NCI-H526 treated with DMSO at 0.1 percent for 48 hours (cell line): ENCODE measurements around the gene KCNQ1.

ENCODE experiments used
- DNase-seq: peaks from one replicate; lab custom pipeline; 2025; lab: John Stamatoyannopoulos, UW

Gene KCNQ1

DNA sequence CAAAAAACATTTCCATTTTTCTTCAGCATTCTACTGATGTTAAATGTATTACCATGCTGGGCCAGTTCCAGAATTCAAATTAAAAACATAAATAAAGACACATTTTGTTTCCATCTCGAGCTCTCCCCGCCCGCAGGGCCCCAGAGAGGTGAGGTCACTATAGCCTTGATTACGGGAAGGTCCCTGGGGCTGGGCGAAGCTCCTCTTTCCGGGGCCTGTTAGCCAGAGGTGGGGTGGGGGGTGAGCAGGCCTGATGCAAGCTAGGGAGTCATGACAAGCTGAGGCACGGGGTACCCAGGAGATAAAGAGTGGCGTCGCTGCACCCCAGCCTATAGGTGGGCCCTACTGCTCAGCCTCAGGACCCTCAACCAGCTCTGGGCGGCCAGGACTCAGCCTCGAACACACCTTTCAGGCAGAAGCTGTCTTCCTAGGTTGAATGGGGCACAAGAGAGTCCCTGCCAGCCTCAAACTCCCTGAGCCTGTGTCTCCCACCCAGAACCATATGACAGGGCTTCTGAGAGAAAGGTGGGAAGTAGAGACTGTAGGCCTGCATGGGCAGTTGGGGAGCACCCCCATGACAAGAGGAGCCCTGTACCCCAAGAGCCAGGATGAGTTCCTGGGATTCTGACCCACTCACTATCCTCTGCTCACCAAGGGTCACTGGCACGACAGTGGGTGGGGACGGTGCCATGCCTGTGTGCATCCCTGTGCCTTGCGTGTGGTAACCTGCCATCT is 220.2 kb downstream of the KCNQ1 start:
- no peak for DNase-seq

DNA sequence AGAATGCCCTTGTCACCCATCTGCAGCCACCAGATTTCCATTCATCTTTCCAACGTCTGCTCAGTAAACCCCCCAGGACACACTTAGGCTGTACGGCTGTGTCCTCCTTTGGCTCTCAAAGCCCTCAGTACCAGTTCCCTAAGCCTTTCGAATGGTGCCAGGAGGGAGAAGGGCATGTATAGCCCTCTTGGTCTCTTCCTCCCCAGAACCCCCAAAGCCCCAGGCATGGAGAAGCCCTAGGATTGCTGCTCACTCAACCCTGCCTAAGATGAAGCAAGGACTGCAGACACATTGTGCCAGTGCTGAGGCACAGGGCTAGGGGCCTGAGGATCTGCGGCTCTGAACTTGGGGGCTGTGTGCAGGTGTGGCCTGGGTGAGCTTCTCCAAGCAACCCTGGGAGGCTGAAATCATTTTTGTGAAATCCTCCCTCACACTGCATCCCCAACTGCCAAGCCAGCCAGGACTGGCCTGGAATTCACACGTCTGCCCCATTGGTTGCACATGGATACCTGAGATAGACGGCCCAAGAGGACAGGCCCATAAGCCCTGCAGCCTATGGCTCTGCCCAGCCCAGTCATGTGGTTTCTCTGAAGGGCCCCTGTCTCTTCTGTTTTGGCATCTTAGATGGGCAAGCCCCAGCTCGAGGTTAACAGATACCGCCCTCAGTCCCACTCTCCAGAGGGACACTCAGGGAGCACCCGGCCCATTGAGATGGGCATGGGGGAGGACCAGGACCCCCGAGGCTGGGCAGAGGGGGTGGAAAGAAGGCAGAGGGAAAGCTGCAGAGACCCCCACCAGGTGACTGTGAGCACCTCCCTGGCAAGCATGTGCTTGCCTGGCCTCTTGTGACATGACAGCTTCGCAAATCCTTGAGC is 221.0 kb downstream of the KCNQ1 start:
- DNase-seq, result no peak

DNA sequence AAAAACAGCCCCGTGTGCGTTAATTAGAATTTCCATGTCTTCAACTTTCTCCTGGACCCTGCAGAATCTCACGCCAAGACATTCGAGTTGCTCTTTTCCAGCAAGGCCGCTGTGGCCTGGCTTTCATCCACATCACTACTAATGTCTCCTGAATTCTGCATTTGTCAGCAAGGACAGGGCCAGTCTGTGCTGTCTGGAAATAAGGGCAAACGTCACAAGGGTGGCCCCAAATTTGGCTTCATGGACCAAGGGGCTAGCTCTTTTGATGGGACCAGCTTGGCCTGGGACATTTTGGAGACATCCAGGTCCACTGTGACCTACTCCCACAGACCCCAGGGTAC is 221.6 kb downstream of the KCNQ1 start:
- DNase-seq, result no peak

DNA sequence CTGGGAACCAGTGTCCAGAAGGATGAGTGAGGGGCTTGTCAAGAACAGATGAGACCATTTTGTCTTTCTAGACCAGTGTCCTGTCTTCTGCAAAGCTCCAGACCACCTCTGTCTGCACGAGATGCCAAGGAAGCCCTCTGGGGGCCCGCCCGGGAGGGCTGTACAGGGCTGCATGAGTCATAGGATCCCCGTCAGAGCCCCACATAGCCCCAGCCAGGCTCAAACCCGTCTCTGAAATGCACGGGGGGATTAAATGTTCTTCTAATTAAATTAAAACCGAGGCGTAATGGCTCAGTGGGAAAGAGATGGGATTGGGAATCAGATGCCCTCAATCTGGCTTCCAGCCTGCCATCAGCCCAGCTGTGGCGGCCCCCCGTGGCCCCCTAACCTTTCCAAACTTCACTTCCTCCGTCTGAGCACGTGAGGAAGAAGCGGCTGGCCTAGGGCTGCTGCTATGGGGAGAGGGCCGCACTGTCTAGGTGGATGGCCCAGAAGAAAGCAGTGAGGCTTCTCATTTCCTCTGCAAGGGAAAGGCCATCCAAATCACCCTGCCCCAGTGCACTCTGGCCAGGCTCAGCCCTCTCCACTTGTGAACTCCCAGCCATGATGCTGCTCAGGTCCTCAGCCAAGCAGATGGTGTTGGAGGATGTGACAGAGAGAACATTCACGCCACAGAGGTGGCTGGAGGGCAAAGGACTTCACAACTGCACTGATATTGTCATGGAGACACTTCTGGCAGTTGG is 222.2 kb downstream of the KCNQ1 start:
- no peak for DNase-seq

DNA sequence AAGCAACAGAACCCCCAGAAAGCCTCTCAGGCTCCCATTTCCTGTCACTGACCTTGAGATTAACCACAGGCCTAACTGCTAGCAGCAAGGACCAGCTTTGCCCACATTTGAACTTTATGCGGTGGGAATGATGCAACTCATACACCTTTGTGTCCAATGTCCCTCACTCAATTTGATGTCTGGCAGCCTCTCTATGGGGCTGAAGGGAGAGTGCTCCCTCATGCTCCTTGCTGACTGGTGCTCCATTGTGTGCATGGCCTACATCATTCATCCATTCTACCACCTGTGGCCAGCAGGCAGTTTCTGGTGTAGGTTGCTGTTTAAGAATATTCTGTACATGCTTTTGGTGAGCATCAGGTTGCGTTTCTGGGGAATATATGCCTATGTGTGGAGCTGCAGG is 223.1 kb downstream of the KCNQ1 start:
- DNase-seq, result no peak

DNA sequence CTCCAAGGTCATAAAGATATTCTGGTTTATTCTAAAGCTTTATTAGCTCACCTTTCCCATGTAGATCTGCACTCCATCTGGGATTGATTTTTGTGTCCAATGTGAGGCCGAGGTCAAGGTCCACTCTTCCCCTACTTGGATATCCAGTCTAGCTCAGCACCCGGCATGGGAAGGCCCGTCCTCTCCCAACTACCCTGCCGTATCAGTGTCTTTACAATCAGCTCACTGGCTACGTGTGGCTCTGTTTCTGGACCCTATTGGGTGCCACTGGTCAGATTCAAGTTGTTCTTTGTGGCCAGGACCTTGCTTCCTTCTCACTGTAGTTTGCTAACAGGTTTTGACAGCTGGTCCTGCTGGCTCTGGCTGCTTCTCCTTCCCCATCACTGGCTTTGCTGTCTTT is 224.1 kb downstream of the KCNQ1 start:
- no peak for DNase-seq

DNA sequence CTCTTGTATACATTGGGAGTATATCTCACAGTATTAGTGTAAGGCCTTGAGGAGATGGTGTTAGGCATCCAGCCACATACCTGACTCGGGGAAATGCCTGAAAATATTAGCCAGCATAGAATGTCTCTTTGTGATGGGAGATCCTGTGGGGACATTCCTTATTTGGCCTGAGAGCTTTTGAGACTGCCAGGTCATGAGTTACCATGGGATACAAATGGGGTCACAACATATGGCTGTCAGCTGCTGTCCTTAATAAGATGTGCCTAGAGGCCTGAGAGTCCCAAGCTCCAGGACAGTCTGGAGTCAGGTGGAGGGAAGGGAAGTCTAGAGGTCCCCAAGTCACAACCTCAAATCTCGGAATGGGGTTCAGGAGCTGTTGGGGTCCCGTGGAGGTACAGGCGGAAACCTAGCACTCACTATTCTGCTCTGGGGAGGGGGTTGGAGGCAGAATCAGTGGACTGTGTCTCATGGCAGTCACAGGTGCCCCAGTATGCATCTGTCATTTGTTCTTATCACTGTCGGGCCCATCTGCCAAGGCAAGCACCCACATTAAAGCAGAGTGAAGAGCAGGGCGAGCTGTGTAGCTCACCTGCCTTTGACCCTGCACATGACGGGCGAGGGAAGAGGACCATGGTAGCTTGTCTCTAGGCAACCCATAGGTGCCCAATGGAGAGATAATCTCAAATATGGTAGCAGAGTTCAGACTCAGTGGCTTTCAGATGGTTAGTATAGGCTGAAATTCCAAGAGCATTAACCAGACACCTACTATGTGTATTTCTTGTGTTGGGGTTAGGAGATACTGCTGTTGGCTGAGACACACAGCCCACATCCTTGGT is 225.0 kb downstream of the KCNQ1 start:
- DNase-seq, result no peak

DNA sequence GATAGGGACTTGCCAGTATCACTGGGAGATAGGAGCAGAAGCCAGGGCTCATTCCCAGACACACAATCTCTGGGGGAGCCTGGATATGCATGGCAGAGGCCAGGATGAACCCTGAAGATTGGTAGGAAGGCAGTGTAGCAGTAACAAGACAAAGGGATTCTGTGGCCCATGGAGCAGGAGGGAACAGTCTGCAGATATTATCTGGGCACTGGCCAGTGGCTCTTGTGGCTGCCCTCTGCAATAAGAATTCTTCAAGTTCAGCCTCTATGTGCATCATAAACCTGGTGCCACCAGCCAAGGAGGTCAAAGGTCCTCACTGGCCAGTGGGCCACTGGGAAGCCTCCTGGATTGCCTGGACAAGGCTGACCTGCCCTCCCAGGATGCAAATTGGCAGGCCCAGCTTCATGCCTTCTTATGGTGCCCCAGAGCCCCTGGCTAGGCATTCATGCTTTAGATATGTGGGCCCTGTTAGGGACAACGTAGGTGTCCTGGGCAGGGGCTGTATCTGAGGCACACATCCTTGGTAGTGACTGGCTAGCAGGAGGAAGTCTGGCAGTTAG is 225.8 kb downstream of the KCNQ1 start:
- no peak for DNase-seq

DNA sequence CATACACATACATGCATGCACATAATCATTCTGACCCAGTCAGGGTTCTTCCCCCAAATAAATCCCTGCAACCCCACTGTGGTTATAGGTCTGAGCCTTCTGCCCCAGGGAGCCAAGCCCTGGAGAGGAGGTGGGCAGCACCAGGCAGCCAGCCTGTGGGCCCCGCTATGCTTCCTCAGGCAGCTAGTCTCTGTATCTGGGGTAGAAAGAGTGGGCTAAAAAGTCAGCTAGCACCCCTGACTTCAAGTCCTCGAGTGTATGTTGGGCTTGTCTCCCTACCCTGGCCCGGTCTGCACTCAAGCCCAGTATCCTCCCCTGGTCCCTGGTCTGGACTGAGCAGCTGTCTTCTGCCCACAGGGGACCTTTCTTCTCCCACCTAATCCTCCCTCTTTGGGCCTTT is 226.9 kb downstream of the KCNQ1 start:
- DNase-seq, result no peak

DNA sequence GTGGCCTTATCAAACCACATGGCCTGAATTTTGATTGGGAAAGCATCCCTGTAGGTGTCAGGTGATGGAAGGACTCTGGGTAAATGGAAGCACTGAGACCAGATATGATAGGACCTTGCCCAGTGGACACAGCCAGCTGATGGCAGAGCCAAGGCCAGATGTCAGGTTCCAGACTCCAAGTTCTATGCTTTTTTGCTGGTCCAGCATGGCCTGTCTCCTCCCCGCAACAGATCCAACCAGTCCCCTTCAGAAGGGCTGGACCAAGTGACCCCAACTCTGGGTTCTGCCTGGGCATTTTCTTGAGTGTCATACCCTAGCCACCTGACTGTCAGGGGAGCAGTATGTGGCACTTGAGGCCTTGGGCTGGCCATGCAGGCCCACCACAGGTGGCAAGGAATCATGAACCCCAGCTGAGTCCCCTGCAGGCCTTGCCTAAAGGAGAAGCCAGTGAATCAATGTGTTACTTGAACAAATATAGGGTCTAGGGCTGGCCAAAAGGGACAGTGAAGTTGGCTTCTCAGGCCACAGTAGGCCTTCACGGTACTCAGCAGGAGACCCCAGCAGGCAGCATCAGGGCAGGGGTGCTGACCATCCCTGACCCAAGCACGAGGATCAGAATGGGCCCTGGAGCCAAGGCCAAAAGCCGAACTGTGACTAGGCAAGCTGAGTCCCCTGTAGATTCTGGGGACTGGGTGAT is 227.9 kb downstream of the KCNQ1 start:
- no peak for DNase-seq

DNA sequence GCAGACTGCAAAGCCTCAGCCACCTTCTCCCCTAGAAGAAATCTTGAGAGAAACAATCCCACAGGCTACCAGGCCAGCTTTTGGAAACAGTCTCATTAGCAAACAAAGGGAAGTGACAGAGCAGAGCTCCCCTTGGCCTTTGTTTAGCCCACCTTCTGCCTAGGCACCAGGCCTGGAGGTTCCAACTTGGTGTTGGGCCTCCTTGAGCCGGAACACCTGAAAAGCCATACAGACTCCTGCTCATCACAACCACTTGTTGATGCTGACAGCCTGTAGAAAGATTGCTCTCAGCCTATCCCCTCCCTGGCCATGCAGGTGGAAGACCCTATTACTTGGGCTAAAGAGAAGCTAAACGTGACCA is 228.4 kb downstream of the KCNQ1 start:
- DNase-seq, result no peak

DNA sequence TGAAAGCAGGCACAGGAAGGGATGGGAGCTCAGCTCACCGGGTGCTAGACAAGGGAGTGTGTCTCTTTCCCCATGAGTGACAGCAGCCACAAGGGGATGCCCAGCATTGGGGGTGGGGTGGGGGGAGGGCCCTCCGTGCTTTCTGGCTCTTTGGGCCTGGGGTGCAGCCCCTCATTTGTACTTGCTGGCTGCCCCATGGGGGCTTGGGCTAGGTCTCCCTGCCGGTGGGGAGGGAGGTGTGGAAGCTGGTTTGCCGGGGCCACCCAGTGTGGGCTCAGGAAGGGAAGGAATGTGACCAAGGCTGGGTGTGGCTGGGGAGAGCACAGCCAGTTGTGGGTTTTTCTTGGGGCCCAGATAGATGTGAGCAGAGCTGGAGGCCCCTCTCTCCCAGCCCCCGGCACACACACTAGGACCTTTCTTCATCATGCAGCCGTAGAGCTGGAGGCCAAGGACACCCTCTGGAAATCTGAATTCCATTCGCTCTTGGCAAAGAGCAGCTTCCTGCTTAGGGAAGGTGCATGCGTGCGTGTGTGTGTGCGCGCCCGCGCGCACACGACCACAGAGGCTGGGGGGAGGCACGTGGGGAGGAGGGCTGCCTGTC is 229.2 kb downstream of the KCNQ1 start:
- DNase-seq, result no peak

DNA sequence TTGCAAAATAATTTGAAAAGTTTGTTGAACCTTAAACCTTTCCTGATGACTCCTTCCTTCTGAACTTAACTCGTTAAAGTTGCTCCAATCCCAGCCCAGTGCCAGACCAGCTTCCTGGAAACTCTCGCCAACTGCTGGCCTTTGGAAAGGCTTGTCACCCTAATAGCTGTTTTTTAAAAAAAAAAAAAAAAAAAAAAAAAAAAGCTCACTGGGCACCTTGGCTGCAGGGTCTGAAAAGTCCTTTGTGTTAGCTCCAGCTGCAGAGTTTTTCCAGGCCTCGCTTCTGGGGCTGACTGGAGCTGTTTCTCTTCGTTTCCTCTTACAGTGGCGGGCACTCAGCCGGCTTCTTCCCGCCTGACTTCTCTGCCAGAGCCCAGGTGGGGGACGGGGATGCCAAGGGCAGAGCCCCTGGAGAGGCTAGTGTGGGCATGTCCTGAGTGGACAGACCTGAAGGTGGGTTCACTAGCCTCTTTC is 229.9 kb downstream of the KCNQ1 start:
- DNase-seq, result no peak

DNA sequence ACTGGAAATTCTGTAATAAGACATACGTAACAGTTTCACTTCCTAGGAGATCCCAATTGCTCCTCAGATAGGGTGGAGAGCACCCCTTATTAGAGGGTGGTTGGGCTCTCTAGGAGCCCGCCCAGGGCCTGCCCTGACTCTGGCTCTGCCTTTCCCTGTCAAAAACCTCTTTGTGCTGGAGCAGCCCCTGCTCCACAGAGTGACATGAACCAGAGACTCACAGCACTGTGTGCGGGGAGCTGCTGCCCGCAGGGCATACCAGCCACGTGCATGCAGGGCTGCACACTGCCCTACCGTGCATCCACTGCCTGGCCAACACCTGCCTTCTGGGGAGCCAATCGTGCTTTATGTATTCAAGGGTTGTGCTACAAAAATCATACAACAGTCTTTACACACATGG is 230.7 kb downstream of the KCNQ1 start:
- DNase-seq, result no peak

DNA sequence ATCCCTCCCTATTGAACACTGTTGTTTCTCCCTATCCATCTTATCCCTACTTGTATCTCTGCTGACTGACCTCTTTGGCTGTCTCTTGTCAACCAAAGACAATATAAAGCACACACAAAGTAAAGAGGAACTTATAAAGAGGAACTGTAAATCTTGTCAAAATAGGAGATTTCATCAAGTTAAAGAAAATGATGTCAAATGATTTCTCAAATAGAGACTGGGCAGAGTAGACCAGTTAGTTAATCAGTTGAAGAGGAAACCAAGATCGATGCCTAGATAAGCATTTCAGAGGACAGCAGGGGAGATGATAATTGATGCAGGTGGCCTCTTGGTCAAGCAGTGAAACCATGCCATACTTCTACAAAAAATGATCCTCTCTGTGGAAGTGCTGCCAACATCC is 232.3 kb downstream of the KCNQ1 start:
- DNase-seq, result no peak

DNA sequence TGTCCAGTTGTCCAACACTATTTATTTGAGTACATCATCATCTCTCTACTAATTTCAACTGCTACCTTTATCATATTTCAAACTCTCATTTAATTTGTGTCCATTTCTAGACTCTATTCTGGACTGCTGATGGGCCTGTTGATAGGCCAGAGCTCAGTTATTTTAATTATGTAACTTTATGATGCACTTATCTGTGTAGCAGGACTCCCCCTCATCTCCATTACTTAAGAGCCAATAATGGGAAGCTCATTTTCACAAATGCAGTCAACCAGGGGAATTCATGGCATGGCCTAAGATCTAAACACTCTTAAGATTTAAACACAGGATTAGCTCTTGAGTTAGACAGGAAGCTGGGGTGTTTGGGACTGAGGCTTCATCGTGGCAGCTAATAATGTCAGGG is 233.6 kb downstream of the KCNQ1 start:
- no peak for DNase-seq

DNA sequence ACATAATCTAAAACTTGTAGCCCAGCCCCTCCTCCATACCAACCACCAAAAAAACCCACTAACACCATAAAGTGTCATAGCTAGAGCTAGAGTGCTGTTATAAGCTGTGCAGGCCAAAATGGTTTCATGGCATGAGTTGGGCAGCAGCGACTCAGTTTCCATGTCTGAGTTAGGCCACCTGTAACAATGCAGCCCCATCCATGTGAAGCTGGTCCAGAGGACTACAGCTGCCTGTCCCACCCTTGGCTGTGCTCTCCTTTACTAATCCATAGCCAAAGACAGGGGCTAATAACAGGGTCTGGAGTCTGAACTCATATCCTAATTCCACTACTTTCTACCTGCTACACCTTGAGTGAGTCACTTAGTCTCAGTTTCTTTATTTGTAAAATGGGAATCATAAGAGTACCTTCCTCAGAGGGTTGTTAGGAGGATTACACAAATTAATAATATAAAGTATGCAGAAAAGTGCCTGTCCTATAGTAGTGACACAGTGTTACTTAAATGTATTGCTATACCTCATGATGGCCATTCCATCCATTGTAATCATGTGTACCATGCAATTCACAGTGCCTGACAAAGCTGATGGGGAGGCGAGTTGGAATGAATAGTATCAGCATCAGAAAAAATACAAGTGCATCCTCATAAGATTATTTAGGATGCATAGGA is 234.3 kb downstream of the KCNQ1 start:
- no peak for DNase-seq

DNA sequence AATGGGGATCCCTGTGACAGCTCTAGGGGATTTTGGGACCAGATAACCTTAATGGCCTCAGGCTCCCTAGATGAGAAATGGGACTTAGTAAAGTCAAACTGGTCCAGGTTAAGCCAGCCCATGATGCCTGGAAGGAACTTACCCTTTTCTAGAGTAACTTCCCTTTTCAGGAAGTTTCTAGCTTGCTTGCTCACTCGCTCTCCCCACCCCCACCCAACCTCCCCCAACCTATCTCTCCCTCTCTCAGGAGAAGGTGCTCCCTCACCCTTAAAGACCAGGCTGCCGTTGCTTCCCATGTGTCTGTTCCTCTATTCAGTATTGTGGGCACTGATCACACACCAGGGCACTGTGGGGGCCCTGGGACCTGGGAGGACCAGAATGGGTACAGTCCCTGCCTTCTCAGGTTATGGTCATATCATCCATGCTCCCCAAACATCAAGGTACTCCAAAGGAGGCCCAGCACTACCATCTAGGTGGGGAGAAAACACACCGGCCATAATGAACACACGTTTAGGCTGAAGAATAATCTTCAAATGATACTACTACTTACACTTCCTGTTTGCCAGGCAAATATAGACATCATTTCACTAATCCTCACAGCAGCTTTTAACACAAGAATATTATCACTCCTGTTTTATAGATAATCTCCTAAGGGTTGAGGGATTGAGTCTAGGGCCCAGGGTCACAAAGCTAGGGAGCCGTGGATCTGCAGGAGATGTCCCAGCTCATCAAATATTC is 236.8 kb downstream of the KCNQ1 start:
- no peak for DNase-seq

DNA sequence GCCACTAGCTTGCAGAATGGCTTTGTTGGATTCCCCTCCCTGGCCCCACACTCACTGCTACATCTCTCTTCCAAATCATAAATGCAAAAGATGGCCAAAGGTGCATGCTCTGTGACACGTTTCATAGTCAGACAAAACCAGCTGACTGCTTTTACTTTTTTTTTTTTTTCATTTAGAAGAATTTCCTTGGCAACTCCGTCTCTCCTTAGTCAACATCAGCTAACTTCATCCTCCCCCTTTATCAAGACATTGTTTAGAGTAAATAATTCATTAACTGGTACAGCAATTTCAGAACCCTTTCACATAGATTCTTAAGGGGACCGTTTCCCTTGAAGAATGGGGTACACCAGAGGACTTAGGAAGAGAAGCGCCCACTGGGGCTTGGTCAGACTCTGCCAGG is 239.0 kb downstream of the KCNQ1 start:
- DNase-seq, result no peak
